Kidney (tissue), 14 donors: Measurements from ENCODE around the gene CYTH3. TPM values are rescaled to one million over a fixed set of nuclear protein-coding genes. Genes with fewer than 3 reads are reported as not detected.

ENCODE experiments used
- DNase-seq, 5 donors: peaks; one replicate each; pipeline ENCODE4 v3.0.0-alpha.2; 2013 to 2020
- FAIRE-seq: peaks from 2 replicates; lab custom pipeline; 2012; peaks lifted over from hg19 to GRCh38; lab: Jason Lieb, UNC
- H3K27ac ChIP-seq, 2 donors: one replicate each; pipeline ENCODE4 v1.7.0; 2013; ENCODE audit warnings: low read depth in 2 of 2, low read length in 2 of 2, inconsistent platforms in 1 of 2
- H3K27me3 ChIP-seq: one replicate; pipeline ENCODE4 v1.7.1; 2013; ENCODE audit warnings: low read length, inconsistent platforms; ENCODE audit not compliant: control insufficient read depth, insufficient read depth
- H3K36me3 ChIP-seq, 3 donors: one replicate each; pipeline versions ENCODE4 v1.7.0 to v1.7.1; 2013; ENCODE audit warnings: low read length in 3 of 3, control low read depth in 1 of 3, inconsistent platforms in 1 of 3; ENCODE audit not compliant: insufficient read depth in 3 of 3, control insufficient read depth in 2 of 3
- H3K4me1 ChIP-seq, 3 donors: one replicate each; pipeline versions ENCODE4 v1.7.0 to v1.7.1; 2013; ENCODE audit warnings: low read length in 3 of 3, inconsistent platforms in 1 of 3, low read depth in 1 of 3; ENCODE audit not compliant: control insufficient read depth in 2 of 3, insufficient read depth in 2 of 3
- H3K4me3 ChIP-seq, 3 donors: one replicate each; pipeline versions ENCODE4 v1.7.0 to v1.8.1; 2013; ENCODE audit warnings: low read length in 3 of 3, control low read depth in 1 of 3, inconsistent platforms in 1 of 3
- H3K9ac ChIP-seq, 3 donors: one replicate each; pipeline versions ENCODE4 v1.7.0 to v1.7.1; 2013; ENCODE audit warnings: low read length in 3 of 3, control low read depth in 1 of 3, inconsistent platforms in 1 of 3
- H3K9me3 ChIP-seq, 3 donors: one replicate each; pipeline versions ENCODE4 v1.7.0 to v1.7.1; 2013; ENCODE audit warnings: low read length in 3 of 3, control low read depth in 1 of 3, inconsistent platforms in 1 of 3; ENCODE audit not compliant: control insufficient read depth in 2 of 3, insufficient read depth in 1 of 3
- CTCF ChIP-seq: IDR thresholded peaks from 3 replicates; pipeline ENCODE4 v1.5.1; 2012; ENCODE audit warnings: mild to moderate bottlenecking, moderate library complexity, borderline replicate concordance; ENCODE audit not compliant: insufficient read depth; ENCODE audit errors: extremely low read depth
- intact Hi-C: fragments of 100-400 bp; cut with DNase I; formaldehyde crosslinking; loops from one replicate; pipeline ENCODE4 v1.11.1; 2022
- polyA plus RNA-seq: library from polyadenylated mRNA; stranded (reverse); fragments of 350-450 nt; fragmentation: Illumina TruSeq; extraction: RNeasy Lipid Tissue Mini Kit (QIAGEN cat#74804); gene quantifications from one replicate; pipeline ENCODE4 v1.2.3, GENCODE V29; 2014; ENCODE audit warnings: low read depth, low replicate concordance; ENCODE audit not compliant: insufficient read depth
- total RNA-seq: library from RNA; stranded (reverse); fragmentation: NEBNext Ultra II Directional; extraction: Animal tissue kit (Norgen Biotek cat#: 25700); gene quantifications from one replicate; pipeline ENCODE4 v1.2.1, GENCODE V29; 2021
- donor health status: control.
- donor health status: control.
- donor health status: control.
- donor health status: control.
- donor health status: control.
- donor health status: DM: yes; HTN: yes; CAD: no.
- donor health status: Normal renal cell carcinoma (clear cell type).

Gene CYTH3
- total and polyA plus RNA-seq, 2 donors from 2014 or later, result 9.1 to 18.5 TPM

DNA sequence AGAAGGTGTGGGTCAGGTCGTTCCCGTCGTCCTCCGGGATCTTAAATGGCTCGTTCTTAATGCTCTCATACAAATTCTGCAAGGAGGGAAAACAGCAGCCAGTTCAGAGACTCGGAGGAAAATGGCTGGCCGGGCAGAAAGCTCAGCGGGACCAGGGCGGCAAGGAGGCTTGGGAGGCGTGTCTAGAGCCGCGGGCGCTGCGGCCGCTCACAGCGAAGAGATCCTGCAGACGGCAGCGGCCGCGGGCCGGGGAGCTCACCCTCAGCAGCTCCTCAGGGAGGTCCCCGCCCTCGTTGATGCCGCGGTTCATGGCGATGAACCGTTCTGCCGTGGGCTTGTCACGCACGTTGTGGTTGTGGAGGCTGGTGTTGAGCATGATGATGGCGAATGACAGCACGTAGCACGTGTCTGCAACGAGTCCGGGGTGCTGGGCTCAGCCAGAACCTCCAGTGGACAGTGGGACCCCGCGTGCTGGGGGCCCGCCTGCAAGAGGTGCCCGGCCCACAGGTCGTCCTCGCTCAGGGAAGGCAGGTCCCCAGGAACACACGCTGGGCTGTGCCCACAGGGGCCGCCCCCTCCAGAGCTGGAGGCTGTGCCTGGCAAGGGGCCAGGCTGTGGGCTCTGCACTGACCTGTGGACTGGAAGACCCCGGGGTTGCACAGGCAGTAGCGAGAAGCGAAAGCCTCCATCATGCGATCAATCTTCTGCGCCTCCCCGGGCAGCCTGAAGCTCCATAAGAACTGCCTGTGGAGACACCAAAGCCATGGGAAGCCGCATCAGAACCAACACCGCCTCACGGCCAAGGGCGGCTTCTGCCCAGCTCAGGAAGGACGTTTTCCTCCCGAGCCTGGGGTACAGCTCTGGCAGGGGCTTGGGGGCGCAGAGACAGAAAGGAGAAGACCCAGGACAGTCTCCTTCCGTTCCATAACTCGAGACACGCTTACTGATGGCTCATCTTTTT is 101.6 kb downstream of the CYTH3 start:
- H3K4me3 ChIP-seq, result no peak overlapping the region
- H3K27me3 ChIP-seq, result no peaks in the 10 kb centered on the region
- no peaks in the 10 kb centered on the region for H3K9me3 ChIP-seq
- H3K9ac ChIP-seq, result no peak overlapping the region
- FAIRE-seq, result no peak
- peaks cover 0 to 8% (median 0%) of the 10 kb centered on the region in 3 donors for H3K36me3 ChIP-seq
- intact Hi-C loops, result no loop called here
- TF ChIP-seq CTCF, result no peak
- peak in 1 of 5 donors; percentile 55 for DNase-seq
- H3K4me1 ChIP-seq, result peaks cover 0 to 2% (median 0%) of the 10 kb centered on the region in 3 donors
- no peak overlapping the region for H3K27ac ChIP-seq

DNA sequence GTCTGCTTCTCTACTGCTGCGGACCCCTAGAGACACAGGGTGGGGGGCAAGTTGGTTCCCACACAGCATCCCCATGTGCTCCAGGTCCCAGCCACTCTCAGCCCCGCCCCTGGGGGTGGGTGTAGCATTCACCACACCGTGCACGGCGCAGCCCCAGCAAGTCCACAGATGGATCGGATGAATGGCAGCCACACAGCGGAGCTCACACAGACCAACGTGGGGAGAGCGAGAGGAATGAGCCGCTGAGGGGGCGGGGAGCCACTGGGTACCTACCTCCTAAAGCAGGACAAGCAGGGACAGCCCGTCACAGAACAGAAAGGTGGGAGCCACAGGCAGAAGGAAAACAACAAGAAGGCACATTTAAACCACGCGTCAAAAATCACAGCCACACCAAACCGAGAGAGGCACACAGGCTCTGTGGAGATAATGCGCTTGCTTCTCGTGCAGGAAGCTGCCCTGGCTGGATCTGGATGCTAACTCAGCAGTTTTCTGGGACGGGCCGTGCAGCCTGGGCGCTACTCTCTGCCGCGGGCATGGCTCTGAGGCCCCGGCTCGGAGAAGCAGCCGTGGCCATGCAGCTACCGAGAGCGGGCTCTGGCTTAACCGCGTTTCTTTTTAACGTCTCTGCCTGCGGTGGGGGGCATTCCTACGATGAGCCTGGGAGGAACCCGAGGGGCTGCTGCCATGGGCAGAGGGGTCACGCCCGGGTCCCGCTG is 102.5 kb downstream of the CYTH3 start:
- peaks cover 0 to 4% (median 0%) of the 10 kb centered on the region in 3 donors for H3K36me3 ChIP-seq
- no peak for TF ChIP-seq CTCF
- intact Hi-C loops, result no loop called here
- no peaks in the 10 kb centered on the region for H3K27me3 ChIP-seq
- FAIRE-seq, result no peak
- no peaks in the 10 kb centered on the region for H3K9me3 ChIP-seq
- no peak overlapping the region for H3K4me3 ChIP-seq
- no peak overlapping the region for H3K9ac ChIP-seq
- peaks cover 0 to 2% (median 0%) of the 10 kb centered on the region in 3 donors for H3K4me1 ChIP-seq
- no peak for DNase-seq
- no peak overlapping the region for H3K27ac ChIP-seq

DNA sequence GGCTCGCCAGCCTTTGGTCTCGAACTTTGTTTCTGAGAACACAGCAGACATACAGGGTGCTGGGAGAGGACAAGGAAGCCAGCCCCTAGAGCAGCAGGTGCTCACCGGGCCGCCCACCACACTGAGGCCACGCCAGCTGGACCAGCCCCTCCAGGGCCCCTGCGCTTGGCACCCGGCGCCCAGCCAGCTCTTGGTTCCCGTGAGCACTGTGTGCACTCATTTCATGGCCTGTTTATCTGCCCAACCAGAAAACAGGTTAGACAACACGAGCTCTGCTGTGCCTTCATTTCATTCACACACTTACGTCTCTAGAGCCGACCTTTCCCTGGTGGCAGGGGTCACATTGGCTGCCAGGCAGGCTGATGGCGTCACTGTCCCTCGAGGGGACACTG is 104.0 kb downstream of the CYTH3 start:
- Histone ChIP-seq H3K9me3 (no peaks in the 10 kb centered on the region), H3K4me1 (peaks cover 0 to 2% (median 0%) of the 10 kb centered on the region in 3 donors), H3K36me3 (no peaks in the 10 kb centered on the region), H3K9ac (no peak overlapping the region), H3K4me3 (no peak overlapping the region), H3K27me3 (no peaks in the 10 kb centered on the region), H3K27ac (no peak overlapping the region)
- DNase-seq (no peak), FAIRE-seq (no peak)
- intact Hi-C loops, result no loop called here
- TF ChIP-seq CTCF, result no peak
